ENCODE results near the gene C14orf180.

Gene C14orf180

DNA sequence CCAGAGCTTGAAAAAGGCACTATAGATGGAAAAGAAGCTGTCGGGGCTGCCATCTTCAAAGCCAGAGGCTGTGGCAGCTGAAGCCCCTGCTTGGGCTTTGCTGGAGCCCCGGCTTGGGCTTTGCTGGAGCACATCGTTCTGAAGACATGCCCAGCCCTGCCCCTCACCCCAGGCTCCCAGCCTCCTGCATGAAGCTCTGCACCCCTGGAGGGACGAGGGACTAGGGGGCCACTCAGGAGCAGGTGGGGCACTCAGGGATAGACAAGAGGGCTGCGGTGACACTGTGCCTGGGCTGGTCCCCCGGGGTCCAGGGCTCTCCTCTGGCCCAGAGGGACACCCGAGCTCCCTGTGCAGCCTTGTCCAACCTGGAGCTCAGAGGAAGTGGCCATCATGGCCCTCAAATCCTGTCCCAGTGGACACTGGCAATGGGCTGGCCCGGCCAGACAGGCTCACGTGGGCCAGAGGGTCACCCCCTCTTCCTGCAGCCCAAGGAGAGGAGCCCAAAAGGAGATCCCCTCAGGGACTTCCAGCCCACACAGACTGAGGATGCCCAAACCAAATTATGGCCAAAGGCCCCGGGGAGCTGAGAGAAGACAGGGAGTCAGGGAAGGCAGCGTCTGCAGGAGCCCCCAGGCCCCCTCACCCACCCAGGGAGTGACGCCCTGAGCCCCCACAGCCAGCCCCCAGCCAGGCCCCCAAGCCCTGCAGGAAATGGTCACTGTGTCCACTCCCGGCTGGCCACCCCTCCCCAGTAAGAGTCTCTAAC, 23.1 kb upstream of the C14orf180 start:
- DNase-seq (ENCODE audit: insufficient read length, low spot score) (no peak), FAIRE-seq (no peak)
- TF ChIP-seq, protein P1, sequence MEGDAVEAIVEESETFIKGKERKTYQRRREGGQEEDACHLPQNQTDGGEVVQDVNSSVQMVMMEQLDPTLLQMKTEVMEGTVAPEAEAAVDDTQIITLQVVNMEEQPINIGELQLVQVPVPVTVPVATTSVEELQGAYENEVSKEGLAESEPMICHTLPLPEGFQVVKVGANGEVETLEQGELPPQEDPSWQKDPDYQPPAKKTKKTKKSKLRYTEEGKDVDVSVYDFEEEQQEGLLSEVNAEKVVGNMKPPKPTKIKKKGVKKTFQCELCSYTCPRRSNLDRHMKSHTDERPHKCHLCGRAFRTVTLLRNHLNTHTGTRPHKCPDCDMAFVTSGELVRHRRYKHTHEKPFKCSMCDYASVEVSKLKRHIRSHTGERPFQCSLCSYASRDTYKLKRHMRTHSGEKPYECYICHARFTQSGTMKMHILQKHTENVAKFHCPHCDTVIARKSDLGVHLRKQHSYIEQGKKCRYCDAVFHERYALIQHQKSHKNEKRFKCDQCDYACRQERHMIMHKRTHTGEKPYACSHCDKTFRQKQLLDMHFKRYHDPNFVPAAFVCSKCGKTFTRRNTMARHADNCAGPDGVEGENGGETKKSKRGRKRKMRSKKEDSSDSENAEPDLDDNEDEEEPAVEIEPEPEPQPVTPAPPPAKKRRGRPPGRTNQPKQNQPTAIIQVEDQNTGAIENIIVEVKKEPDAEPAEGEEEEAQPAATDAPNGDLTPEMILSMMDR (IDR thresholded peaks at IDR 0.05; ENCODE audit: insufficient read depth, missing control alignments) = no peak

DNA sequence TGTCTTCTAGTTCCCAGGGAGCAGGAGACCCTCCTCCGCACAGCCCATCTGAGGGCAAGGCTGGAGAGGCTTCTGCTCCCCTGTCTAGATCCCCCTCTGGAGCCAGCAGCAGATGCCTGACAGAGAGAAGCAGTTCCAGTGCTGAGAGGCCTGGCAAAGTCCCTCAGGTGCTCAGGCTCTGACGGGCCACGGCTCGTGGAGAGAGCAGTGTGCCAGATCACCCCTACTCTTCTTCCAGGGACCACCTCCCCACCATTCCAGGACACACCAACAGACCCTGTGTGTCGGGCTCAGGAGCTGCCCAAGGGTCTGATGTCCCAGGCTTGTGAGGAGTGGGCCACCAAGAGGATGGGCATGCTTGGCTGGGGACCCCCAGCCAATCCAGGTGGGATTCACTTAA, 22.5 kb upstream of the C14orf180 start:
- TF ChIP-seq, protein P1 (IDR thresholded peaks at IDR 0.05; ENCODE audit: insufficient read depth, missing control alignments) = no peak
- DNase-seq (ENCODE audit: insufficient read length, low spot score) = no peak
- FAIRE-seq = no peak

DNA sequence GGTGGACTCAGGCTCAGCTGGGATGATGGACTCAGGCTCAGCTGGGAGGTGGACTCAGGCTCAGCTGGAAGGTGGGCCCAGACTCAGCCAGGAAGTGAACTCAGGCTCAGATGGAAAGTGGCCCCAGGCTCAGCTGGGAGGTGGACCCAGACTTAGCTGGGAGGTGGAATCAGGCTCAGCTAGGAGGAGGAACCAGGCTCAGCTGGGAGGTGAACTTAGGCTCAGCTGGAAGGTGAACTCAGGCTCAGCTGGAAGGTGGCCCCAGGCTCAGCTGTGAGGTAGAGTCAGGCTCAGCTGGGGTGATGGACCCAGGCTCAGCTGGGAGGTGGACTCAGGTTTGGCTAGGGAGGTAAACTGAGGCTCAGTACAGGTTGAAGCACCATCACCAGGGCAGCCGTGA, 21.8 kb upstream of the C14orf180 start:
- no peak for FAIRE-seq
- no peak for DNase-seq (ENCODE audit: insufficient read length, low spot score)
- TF ChIP-seq, protein P1 (IDR thresholded peaks at IDR 0.05; ENCODE audit: insufficient read depth, missing control alignments) = no peak

- FAIRE-seq (no peak), DNase-seq (ENCODE audit: insufficient read length, low spot score) (no peak)
- TF ChIP-seq, protein P1 (IDR thresholded peaks at IDR 0.05; ENCODE audit: insufficient read depth, missing control alignments) = no peak
Observed at GRCh38 chr14:104558231-104559027, 21.1 kb upstream of the C14orf180 start.

DNA sequence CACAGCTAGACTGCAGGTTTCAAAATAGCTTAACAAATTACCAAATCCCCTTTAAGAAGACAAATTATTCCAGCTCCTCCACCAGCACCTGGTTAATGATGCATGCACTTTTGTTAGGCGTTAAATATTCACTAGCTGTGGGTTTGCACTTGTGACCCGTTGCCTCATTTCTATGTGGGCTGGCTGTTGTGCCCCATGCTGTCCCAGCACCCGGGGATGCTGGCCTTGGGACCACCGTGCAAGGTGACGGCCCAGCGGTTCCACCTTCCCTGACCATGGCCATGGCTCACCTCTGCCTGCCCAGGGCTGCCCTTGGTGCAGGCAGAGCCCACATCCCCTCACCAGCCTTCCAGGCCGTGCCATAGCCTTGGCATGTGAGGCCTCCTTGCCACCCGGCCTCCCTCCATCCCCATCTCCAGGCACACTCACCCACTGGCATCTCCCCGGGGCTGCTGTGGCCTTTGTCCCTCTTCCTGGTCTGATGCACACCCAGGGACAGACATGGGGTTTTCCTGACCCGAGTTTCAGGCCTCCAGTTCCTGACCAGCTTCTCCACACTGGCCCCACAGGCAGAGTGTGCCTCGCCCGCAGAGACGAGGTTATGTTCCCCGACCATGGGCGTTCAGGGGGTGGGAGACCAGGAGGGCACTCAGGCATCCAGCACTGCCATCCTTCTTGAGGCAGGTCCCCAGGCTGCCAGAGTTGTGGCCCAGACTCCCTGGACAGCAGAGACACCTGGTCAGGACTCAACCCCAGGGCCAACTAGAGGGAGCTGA, 20.3 kb upstream of the C14orf180 start:
- FAIRE-seq = no peak
- no peak for DNase-seq (ENCODE audit: insufficient read length, low spot score)

DNA sequence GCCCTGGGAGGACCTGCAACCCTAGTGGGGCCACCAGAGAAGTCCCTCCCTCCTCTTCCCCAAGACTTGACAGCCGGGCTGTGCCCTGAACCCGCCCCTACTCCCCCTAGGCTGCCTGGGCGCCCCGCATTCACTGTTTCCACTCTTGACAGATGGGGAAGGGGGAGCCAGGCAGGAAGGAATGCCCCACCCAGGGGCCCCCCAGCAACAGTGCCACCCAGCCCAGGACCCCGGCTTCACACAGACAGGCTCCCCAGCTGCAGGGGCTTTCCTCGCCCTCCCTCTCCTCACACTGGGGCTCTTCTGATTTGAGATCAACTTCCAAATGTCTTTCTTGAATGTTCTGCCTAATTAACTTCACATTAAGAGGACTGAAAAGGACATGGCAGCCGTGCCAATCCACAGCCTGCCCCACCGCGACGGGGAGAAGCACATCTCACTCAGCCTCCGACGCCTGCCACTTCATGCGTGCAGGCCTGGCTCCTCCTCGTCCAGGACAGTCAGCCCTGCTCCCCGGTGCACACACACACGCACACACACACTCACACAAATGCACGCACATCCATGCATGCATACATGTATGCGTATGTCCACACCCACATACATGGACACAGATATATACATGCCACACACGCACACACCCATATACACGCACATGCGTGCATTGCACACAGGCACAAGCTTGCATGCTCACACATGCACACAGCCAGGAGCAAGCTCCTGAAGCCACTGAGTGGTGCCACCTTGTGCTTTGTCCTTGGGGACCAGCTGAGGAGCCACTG, 19.6 kb upstream of the C14orf180 start:
- FAIRE-seq (no peak), DNase-seq (ENCODE audit: insufficient read length, low spot score) (no peak)
- TF ChIP-seq, protein P1 (IDR thresholded peaks at IDR 0.05; ENCODE audit: insufficient read depth, missing control alignments) = no peak

More for the DNA sequence above, 20.3 kb upstream of the C14orf180 start:
- TF ChIP-seq, protein P1 (IDR thresholded peaks at IDR 0.05; ENCODE audit: insufficient read depth, missing control alignments) = no peak
